Rectal smooth muscle tissue (tissue), 1 donor: ENCODE results near the gene COL13A1.

ENCODE experiments used
- H3K27ac ChIP-seq: one replicate; pipeline ENCODE4 v1.7.0; 2013; ENCODE audit warnings: low read depth, low read length, inconsistent platforms
- H3K27me3 ChIP-seq: one replicate; pipeline ENCODE4 v1.7.0; 2013; ENCODE audit warnings: low read length; ENCODE audit not compliant: control insufficient read depth, insufficient read depth
- H3K36me3 ChIP-seq: one replicate; pipeline ENCODE4 v1.7.0; 2013; ENCODE audit warnings: low read length; ENCODE audit not compliant: control insufficient read depth, insufficient read depth
- H3K4me1 ChIP-seq: one replicate; pipeline ENCODE4 v1.7.0; 2013; ENCODE audit warnings: low read length; ENCODE audit not compliant: control insufficient read depth, insufficient read depth
- H3K4me3 ChIP-seq: one replicate; pipeline ENCODE4 v1.7.0; 2013; ENCODE audit warnings: low read length
- H3K9ac ChIP-seq: one replicate; pipeline ENCODE4 v1.7.0; 2013; ENCODE audit warnings: low read length

The COL13A1 gene

GRCh38 chr10:69878038-69878437 is 76.3 kb downstream of the COL13A1 start:
- H3K27ac ChIP-seq = no peak overlapping the region
- H3K9ac ChIP-seq = no peak overlapping the region
- no peaks in the 10 kb centered on the region for H3K27me3 ChIP-seq
- H3K36me3 ChIP-seq = no peaks in the 10 kb centered on the region
- no peaks in the 10 kb centered on the region for H3K4me1 ChIP-seq
- no peak overlapping the region for H3K4me3 ChIP-seq

- H3K4me1 ChIP-seq = no peaks in the 10 kb centered on the region
- H3K36me3 ChIP-seq = no peaks in the 10 kb centered on the region
- H3K9ac ChIP-seq = no peak overlapping the region
- no peaks in the 10 kb centered on the region for H3K27me3 ChIP-seq
- H3K4me3 ChIP-seq = no peak overlapping the region
- no peak overlapping the region for H3K27ac ChIP-seq
Measured at GRCh38 chr10:69878951-69879350, 77.2 kb downstream of the COL13A1 start.

- Histone ChIP-seq H3K36me3 (no peaks in the 10 kb centered on the region), H3K9ac (no peak overlapping the region), H3K4me3 (no peak overlapping the region), H3K27ac (no peak overlapping the region), H3K27me3 (no peaks in the 10 kb centered on the region), H3K4me1 (no peaks in the 10 kb centered on the region)
Measured at GRCh38 chr10:69879634-69880257, 78.0 kb downstream of the COL13A1 start.

DNA sequence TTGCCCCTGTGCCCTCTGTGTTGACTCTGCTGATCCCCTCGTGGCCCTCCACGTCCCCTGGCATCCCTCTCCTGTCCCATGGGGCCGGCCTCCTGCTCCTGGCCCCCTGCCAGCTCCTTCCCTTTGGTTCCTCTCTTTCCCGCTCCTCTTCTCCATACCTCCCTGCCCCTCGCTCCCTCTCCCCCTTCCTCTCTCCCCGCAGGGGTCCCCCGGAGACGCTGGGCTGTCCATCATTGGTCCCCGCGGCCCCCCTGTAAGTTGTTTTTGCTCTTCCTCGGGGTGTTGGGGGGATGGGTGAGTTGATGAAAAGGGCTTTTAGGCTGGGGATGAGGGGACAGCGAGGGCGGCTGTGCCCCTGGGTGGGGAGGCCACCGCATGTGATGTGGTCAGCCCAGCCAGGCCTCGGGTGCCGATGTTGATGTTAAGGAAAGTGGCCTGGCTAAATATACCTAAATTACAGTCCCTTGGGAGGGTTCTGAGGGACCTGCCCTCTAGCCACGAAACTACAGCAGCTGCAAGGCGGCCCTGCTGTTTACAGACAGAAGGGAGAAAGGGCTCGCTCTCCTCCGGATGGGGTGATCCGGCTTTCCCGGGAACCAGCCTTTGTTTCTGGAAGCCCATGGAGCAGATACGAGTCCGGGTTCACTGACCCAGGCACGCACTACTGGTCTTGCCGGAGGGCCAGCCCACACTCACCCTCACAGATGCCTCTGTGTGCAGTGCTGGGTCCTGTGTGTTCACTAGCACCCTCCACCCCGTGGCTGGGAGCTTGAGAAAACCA is 78.8 kb downstream of the COL13A1 start:
- Histone ChIP-seq H3K27me3 (no peaks in the 10 kb centered on the region), H3K27ac (no peak overlapping the region), H3K9ac (no peak overlapping the region), H3K36me3 (no peaks in the 10 kb centered on the region), H3K4me3 (no peak overlapping the region), H3K4me1 (peaks cover 2% of the 10 kb centered on the region)

- no peak overlapping the region for H3K27ac ChIP-seq
- no peaks in the 10 kb centered on the region for H3K36me3 ChIP-seq
- H3K4me3 ChIP-seq = no peak overlapping the region
- no peaks in the 10 kb centered on the region for H3K27me3 ChIP-seq
- H3K9ac ChIP-seq = no peak overlapping the region
- peaks cover 3% of the 10 kb centered on the region for H3K4me1 ChIP-seq
Measured at GRCh38 chr10:69881202-69881601, 79.5 kb downstream of the COL13A1 start.

- Histone ChIP-seq H3K36me3 (no peaks in the 10 kb centered on the region), H3K4me1 (peaks cover 3% of the 10 kb centered on the region), H3K9ac (no peak overlapping the region), H3K27ac (no peak overlapping the region), H3K4me3 (no peak overlapping the region), H3K27me3 (no peaks in the 10 kb centered on the region)
Measured at GRCh38 chr10:69883310-69884023, 81.8 kb downstream of the COL13A1 start.

DNA sequence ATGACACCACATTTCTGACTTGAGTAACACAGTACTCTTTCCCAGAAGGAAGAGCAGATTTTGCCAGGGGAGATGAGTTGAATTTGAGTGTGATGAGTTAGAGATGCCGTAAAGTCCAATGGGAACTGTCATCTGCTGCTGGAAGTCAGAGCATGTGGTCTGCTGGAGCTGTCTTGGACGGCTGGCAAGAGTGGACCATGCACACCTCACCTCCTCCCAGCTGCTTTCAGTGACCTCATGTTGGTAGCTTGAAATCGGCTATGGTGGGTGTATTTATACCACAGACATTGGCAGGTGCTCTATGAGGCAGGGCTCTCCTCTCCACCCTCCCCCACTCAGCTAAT is 82.3 kb downstream of the COL13A1 start:
- no peak overlapping the region for H3K9ac ChIP-seq
- H3K36me3 ChIP-seq = no peaks in the 10 kb centered on the region
- no peaks in the 10 kb centered on the region for H3K27me3 ChIP-seq
- no peak overlapping the region for H3K4me3 ChIP-seq
- H3K27ac ChIP-seq = no peak overlapping the region
- peaks cover 3% of the 10 kb centered on the region for H3K4me1 ChIP-seq

GRCh38 chr10:69884686-69885085 is 83.0 kb downstream of the COL13A1 start:
- Histone ChIP-seq H3K27ac (no peak overlapping the region), H3K36me3 (no peaks in the 10 kb centered on the region), H3K4me3 (no peak overlapping the region), H3K27me3 (no peaks in the 10 kb centered on the region), H3K4me1 (peaks cover 3% of the 10 kb centered on the region), H3K9ac (no peak overlapping the region)

DNA sequence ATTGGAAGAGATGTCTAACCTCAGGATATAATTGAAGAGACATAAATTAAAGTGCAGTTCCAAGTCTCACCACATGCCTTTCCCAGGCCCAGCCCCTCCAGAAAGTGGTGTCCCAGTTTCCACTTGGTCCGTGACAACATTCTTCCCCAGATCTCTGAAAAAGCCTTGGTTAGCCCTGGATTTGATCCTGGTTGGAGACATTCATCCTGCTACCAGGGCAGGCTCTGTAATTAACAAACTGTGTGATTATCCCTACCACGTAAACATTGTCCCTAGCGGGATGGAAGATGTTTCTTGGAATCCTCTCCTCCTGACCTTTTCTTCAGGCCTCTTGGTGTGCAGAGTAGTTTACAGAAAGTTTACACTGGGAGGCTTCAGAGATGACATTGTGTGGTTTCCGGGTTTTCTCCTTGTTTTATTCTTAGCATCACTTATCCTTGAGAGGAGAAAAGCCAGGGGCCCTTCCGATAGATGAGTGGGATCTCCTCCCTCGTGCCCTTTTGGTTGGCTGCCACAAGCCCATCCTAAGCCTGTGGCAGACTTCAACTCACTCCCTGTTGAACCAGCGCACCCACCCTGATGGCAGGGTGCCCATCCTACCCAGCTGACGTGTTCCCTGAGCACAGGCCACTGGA is 83.8 kb downstream of the COL13A1 start:
- Histone ChIP-seq H3K27me3 (no peaks in the 10 kb centered on the region), H3K4me3 (no peak overlapping the region), H3K27ac (no peak overlapping the region), H3K36me3 (no peaks in the 10 kb centered on the region), H3K4me1 (peaks cover 3% of the 10 kb centered on the region), H3K9ac (no peak overlapping the region)

DNA sequence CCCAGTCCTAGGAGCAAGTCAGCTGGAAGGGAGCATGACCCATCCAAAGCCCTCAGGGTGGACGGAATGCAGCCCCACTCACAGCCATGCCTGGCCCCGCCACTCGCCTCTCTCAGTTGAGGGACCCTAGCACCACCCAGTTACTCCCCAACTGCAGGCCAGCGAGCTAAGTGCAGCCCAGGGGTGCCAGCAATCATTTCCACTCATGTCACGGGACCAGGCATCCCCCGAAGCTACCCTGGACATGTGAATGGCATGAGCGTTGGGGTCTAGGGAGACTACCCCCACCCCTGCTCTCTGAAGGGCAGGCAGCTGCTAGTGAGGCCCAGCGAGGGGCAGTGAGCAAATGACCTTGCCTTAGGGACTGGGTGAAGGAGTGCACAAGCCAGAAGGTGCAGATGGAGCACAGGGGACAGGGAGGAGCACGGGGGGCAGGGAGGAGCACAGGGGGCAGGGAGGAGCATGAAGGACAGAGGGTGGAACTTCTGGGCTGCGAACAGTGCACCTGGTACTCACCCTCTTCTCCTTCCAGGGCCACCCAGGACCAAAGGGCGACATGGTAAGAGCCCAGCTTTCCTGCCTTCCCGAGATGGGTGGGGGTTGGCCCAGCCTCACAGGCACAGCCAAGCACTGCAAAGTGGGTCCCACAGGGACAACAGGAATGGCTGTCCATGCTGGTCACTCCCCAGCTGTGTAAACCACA is 87.3 kb downstream of the COL13A1 start:
- Histone ChIP-seq H3K4me3 (no peak overlapping the region), H3K36me3 (no peaks in the 10 kb centered on the region), H3K4me1 (peaks cover 3% of the 10 kb centered on the region), H3K27ac (no peak overlapping the region), H3K9ac (no peak overlapping the region), H3K27me3 (no peaks in the 10 kb centered on the region)

DNA sequence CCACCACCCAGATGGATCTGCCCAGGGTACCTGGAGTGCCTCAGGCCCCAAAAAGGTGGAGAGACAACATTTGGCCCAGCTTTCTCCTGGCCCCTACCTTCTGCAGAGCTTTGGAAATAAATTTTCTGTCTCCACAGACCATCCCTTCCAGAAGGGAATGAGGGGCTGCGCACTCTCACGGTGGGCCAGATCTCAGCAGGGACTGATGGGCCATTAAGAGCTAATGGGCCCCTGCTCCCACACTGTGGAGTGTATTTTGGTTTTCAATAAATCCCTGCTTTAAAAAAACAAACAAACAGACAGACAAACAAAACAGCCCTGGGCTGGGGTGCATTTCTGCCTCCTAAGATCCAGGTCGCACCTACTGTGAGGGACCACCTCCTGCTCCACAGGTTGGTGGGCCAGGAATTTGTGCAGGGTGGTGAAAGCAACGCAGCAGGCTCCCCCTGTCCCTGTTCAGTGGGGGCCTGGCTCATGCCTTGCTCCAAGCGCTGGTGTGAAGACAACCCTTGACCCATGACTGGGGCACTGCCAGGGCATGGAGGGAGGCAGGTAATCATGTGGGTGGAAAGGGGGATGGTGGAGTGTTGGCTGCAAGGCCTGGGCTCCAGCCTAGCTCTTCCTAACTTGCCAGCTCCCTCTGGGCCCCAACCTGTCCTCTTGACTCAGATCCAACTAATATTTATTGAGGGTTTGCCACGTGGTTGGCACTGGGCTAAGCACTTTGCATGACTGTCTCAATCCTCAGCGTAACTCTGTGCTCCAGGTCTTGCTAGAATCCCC is 88.5 kb downstream of the COL13A1 start:
- H3K9ac ChIP-seq = no peak overlapping the region
- H3K27me3 ChIP-seq = no peaks in the 10 kb centered on the region
- H3K4me1 ChIP-seq = peaks cover 3% of the 10 kb centered on the region
- no peaks in the 10 kb centered on the region for H3K36me3 ChIP-seq
- no peak overlapping the region for H3K4me3 ChIP-seq
- no peak overlapping the region for H3K27ac ChIP-seq
